HG03571 (cell line): ENCODE data around the gene RPS6KA2.
A peak's percentile ranks its signal among the peaks of the same experiment; 100 is the strongest.

Experiments
- ATAC-seq: cut with Tn5 transposase; IDR thresholded peaks from one replicate; pipeline ENCODE4 v1.9.1; 2021; ENCODE audit not compliant: unreplicated experiment

Gene RPS6KA2

GRCh38 chr6:166627033-166627874 lies at the start of gene RPS6KA2:
Gene RPS6KA2 (minus strand): TSS chr6:166627251. CDS start chr6:166627019, 232 bp downstream.
- peak; percentile 89 for ATAC-seq

DNA sequence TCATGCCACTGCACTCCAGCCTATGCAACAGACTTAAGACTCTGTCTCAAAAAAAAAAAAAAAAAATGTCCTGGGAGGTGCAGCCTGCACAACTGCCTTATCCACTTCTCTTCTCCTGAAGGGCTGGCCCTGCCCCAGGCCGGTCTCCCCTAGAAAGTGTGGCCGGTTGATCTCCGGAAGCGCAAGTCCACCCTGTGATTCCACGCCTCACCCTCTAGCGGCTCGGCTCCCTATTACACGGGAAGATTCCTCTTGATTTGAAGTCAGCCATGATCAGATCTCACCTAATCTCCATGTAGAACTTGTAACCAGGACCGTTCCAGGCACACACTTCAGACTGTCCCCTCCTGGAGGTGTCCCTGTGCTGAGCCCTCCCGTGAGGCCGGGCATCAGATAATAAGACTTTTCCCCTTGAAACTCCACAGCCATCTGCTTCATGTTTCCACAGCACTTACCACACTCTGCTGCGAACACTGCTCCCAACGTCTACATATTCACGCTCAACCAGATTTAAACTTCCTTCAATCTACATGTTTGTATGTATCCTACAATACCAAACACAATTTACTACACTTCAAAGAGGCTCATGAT lies 49.3 kb upstream of the RPS6KA2 start:
- no peak for ATAC-seq

DNA sequence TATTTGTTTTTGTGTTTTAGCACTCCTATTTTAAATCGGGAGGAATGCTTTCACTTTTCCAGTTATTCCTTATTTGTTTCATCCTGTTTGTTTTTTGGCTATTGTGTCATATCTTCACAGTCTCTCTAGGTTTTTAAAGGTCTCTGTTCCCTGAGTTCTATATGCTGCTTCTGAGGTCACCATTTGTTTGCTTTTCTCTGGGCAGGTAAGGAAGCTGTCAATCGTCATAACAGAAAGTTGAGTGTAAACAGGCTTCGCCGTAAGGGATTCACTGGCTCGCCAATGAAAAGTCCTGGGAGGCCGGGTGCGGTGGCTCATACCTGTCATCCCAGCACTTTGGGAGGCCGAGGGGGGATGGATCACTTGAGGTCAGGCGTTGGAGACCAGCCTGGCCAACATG lies 48.7 kb upstream of the RPS6KA2 start:
- no peak for ATAC-seq

DNA sequence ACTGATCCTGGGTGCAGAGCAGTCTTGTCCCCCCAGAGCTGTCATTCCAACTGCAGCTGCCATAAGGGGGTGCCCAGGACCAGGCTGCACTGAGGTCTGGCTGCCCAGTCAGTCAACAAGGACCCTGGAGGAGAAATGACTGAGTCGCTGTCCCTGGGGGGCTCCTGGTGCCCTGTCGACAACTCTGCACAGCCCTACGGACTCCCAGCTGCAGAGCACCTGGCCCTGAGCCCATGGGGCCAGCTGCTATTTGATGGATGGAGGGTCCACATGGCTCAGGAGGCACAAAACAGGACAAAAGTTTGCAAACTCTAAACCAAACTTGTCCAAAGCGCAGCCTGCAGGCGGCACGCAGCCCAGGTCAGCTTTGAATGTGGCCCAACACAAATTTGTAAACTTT lies 46.3 kb upstream of the RPS6KA2 start:
- ATAC-seq, result no peak

GRCh38 chr6:166672624-166673206 lies 45.7 kb upstream of the RPS6KA2 start:
- no peak for ATAC-seq

DNA sequence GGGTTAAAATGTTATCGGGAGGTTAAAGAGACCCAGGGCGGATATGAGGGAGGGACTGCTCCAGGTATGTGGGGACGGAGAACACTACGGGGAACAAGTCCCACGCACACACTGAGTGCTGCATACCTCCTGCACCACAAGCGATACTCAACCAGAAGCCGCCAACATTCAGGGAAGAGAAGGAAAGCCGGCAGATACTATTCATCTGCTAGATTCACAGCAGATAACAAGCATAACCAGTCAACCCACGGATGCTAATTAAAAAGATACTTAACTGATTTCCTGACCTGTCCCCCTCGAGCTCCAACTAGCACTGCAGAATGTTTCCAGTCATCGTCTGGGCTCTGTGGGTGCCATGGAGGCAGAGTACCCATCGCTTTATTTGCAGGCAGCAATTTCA lies 45.1 kb upstream of the RPS6KA2 start:
- ATAC-seq, result no peak

DNA sequence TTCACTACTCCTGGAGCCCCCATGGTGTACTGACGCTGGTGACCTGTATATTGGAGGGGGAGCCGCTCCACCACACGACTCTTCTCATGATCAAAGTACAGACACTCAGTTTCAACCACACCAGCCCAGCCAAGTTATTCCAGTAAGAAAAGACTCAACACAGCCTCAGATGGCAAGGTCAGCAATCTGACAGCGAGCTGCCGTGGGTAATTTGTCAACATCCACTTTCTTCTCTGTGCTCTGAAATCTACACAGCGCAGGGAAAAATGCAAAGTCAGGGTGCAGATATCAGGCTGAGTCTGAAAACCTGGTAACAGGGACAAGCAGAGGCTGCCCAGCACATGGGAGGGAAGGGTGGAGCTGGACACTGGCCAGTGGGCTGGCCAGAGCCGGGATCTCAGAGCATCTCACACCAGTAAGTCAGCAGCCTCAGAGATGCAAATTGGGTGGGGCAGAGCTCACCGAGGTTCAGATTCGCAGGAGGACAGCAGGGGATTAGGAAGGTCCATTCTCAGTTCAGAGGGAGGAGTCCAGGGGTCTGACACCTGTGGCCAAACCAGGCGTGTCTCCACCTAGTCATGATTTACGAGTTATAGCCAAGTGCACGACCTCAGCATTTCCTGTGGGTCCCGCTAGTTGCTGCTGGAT lies 44.5 kb upstream of the RPS6KA2 start:
- no peak for ATAC-seq

GRCh38 chr6:166670894-166671293 lies 43.8 kb upstream of the RPS6KA2 start:
- no peak for ATAC-seq

- ATAC-seq, result no peak
These were observed 43.0 kb upstream of the RPS6KA2 start for GRCh38 chr6:166670013-166670412.

DNA sequence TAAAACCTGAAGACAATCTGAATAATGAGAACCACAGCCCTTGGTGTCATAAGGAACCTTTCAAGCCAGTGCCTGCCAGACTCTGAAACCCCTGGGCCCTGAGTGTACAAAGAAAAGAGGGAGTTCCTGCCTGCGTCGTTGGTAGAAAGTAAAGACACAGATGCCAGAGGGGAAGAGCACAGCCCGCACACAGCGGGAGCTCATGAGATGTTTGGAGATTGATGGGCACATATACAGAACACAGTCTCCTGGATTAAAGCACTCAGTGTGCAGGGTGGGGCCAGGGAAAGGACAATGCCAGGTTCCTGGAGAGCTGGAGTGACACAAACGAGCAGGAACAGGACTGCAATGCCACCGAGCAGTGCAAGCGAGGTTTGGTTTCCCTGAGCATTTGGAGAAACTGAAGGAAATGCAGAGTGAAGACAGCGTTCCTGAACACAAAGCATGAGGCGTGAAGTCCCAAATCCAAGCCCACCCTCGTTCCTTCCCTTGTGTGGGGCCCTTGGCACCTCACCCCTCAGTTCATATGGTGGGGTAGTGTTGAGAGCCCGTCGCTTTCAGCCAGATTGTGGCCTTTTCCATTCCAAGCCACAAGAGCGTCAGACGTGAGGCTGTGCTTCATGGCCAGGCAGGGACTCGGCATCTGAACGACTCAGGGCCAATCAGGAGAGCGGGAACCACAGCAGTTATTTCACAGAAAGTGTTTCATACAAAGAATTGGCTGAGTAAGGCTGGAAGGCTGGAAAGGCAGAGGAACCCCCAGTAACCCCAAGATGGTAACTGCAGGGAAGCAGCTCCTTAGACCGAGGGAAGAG lies 41.0 kb upstream of the RPS6KA2 start:
- ATAC-seq, result no peak

- no peak for ATAC-seq
These were observed 37.1 kb upstream of the RPS6KA2 start for GRCh38 chr6:166664135-166664534.

- no peak for ATAC-seq
These were observed 36.5 kb upstream of the RPS6KA2 start for GRCh38 chr6:166663568-166663967.

GRCh38 chr6:166662690-166663089 lies 35.6 kb upstream of the RPS6KA2 start:
- ATAC-seq, result no peak

- no peak for ATAC-seq
These were observed 34.5 kb upstream of the RPS6KA2 start for GRCh38 chr6:166661327-166662085.

DNA sequence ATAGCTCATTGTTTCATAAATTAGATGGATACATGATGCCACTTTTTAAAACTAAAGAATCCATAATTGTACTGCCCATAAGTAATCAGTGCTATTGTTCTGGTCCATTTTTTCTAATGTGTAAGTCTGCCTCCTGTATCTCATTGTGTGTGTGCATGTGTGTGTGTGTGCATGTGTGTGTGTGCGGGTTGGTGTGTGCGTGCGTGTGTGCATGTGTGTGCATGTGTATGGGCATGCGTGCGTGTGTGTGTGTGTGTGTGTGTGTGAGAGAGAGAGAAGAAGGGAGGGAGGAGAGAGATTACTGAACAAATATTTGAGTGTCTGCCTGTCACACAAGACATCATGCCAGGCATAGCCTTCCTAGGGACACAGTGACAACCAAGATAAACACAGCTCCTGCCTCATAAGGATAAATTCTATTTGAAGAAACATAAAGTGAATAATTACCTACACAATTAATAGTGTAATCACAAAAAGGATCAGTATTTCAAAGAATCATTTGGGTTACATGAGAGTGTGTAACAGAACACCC lies 33.2 kb upstream of the RPS6KA2 start:
- ATAC-seq, result no peak

DNA sequence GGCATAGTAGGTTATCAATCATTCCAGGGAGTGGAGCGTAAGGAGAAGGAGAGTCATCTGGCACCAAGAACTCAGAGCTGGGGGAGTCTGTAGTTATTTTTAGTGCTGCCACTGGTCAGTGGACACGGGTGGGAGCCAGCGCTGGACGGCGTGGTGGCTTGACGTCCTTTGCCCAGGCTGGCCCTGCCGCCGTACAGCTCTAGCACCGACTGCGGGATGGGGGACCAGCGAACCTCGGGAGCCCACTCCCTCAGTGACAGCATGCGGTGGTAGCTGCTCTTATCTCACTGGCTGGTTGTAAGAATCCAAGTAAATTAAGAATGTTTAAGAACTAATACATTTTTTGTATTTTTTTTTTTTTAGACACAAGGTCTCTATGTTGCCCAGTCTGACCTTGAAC lies 32.5 kb upstream of the RPS6KA2 start:
- no peak for ATAC-seq

GRCh38 chr6:166658792-166659150 lies 31.7 kb upstream of the RPS6KA2 start:
- no peak for ATAC-seq

GRCh38 chr6:166658115-166658791 lies 31.2 kb upstream of the RPS6KA2 start:
- ATAC-seq, result no peak

DNA sequence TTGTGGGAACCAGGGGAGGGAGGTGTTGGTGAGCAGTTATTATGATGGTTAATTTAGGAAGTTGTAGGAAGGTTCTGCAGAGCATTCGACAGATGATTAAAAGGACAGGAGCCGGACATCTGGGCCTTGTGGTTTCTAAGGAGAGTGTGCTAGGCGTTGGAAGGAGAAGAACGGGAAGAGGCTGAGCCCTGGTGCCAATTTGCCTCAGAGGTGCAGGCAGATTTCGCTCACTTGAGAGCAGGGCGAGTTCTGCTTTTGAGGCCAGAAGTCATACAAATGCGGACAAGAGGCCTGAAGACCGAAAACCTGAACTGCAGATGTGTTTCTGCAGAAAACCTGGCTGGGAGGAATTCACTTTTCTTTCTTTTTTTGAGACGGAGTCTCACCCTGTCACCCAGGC lies 30.5 kb upstream of the RPS6KA2 start:
- no peak for ATAC-seq
